Posterior cingulate gyrus (tissue), 11 donors: ENCODE measurements around the gene AP3S2.

Source experiments
- DNase-seq, 10 donors: peaks; one replicate each; pipeline versions ENCODE4 v3.0.0 to v3.0.0-alpha.2; 2020 to 2021; ENCODE audit warnings: mixed read lengths in 3 of 10
- intact Hi-C: fragments of 100-400 bp; cut with DNase I; formaldehyde crosslinking; loops from one replicate; pipeline ENCODE4 v1.15.1; 2023

The AP3S2 gene

DNA sequence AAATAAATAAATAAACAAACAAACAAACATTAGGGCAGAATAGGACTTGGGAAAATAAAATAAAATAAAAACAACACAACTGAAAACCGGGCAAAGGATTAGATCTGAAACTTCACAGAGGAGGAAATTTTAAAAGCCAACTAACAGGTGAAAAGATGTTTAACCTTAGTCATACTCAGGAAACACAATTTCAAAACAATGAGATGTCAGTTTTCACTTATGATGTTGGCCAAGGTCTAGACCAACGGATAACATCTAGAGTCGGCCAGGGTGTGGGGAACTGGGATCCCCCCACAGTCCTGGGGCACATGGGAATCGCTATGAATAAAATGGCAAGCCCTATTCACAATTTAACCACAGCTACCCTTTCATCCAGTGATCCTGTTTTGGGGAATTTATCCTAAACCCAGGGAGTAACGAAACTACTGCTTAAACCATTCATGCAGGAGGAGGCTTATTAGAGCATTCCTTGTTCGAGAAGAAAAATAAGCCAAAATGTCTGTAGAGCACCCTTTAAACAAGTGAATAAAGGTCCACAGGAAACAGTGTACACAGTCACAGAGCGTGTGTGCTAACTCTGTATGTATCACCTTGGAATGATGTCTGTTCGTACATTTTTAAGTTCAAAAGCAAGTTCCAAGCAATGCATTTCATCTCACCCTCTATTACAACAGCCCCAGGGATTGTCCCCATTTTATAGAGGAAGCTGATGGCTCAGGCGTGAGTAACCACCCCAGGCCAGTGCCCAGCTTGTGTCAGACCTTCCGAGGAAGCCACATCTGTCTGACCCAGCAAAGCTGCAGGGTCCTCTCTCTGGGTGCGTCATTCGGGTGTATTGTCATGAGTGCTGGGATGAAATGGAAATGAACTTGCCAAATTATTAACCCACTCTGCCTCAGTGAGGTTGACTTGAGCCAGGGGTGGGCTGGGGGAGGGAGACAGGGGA is 72.9 kb downstream of the AP3S2 start:
- intact Hi-C loops: no loop called here
- DNase-seq: no peak

DNA sequence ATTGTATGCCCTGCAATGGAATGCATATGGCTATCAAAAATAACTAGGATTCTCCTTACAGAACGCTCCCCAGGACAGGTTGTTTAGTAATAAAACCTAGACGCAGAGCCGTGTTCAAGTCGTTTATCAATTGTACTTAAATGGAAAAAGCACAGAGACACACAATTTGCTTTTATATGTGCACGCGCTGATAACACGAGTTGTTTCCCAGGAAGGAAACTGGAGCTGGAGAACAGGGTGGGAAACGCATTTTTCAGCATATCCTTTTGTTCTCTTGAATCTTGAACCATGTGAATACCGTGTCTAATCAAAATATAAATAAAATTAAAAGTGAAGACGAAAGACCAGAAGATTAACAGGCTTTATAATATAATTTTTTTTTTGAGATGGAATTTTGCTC is 75.5 kb downstream of the AP3S2 start:
- DNase-seq: no peak
- intact Hi-C loops: no loop called here

DNA sequence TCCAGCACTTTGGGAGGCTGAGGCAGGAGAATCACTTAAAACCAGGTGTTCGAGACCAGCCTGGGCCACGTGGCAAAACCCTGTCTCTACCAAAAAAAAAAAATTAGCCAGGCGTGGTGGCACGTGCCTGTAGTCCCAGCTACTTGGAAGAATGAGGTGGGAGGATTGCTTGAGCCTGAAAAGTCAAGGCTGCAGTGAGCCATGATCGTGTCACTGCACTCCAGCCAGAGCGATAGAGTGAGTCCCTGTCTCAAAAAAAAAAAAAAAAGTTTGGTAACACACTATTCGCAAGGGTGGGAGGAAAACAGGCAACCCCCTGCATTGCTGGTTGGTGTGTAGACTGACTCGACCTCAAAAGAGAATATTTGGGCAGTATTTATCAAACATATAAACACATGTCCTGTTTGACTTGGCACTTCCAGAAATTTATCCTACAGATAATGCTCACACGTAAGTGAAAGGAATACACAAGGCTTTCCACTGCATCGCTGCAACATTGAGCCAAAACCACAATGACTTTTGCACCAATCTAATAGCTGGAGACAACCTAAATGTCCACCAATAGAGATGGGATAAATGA is 76.0 kb downstream of the AP3S2 start:
- no peak for DNase-seq
- intact Hi-C loops: no loop called here

DNA sequence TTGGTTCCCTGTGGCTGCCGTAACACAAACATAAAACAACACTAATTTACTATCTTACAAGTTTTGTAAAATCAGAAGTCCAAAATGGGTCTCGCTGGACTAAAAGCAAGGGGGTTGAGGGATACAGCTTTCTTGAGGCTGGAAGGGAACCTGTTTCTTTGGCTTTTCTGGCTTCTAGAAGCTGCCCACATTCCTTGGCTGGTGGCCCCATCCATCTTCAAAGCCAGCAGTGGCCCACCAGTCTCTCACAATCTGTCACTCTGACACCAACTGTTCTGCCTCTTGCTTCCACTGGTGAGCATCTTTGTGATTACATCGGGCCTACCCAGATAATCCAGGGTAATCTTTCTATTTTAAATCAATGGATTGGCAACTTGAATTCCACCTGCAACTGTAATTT is 78.0 kb downstream of the AP3S2 start:
- intact Hi-C loops: no loop called here
- DNase-seq: no peak

DNA sequence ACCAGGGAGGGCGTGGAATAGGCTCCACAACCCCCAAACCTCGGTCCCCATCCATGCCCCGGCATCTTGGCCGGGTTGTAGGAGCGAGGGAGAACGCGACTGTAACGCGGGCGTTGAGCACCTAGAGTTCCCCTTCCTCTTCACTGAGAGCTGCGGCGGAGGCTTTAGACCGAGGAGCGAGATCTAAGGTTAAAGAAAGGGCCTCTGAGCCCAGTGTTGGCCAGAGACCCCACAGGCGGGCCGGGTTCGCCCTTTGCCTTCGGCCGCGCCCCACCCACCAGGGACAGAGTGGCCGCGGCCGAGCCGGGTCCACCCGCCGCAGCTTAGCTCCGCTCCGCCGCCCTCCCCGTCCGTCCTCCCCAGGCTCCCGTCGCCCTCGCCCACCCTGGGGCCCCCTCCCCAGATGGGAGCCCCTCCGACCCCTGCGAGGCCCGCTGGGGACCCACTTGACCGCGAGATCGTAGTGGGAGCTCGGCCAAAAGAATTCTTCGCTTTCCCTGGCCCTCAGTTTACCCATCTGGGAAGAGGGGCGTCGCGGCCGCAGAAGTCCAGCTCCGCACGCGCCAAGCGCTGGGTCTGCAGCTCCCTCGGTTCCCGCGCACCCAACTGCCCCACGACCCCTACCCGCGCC is 79.6 kb downstream of the AP3S2 start:
- intact Hi-C loops: no loop called here

DNA sequence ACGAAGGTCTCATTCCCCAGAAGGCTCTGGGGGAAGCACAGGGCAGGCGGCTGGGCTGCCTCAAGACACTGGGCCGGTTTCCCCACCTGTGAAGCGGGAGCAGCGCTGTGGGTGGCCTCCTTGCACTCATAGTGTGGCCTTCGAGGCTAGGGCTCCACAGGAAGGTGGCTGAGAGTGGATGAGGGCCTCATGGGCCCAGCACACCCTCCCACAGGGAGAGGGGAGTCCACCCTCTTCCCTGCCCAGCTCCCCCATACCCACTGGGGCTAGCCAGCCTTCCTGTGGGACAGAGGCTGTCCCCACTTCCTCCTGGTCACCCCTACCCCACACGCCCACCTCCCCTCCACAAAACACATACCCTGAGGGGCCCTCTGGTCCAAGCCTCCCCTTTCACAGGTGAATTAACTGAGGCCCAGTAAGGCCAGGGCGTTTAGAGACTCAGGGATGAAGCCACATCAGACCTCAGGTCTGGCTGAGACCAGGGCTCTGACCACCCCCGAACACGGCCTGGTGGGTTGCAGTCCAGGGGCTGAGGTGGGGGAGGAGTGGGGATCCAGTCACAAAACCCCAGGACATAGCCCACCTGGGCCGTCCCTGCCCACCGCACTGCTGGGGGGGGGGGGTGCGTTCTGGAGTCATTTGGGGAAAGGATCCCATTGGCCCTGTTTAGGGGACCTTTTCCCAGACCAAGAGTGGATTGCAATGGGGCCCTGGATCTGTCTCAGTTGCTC is 80.2 kb downstream of the AP3S2 start:
- peak in 2 of 10 donors; percentile 54 to 57 for DNase-seq
- intact Hi-C loops: no loop called here

More for the DNA sequence above, 79.6 kb downstream of the AP3S2 start:
- DNase-seq: no peak

DNA sequence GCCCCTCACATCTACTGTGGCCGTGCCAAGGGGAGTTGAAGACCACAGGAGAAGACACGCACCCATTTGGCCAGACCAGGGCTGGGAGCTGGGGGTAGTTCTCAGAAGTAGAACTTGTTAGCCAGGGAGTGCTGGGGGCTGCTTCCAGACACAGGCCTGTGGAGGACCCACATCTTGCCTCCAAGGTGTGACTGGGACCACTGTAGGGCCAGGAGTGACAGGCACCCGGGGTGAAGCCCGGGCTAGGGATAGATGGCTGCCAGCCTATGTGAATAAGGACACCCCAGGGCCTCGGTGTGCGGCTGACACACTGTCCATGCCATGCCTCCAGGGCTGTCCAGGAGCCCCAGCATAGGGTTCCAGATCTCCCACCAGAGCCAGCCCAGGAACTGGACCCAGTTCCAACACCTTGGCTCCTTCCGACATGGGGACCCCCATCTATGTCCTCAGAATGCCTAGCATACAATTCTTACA is 80.9 kb downstream of the AP3S2 start:
- intact Hi-C loops: no loop called here

DNA sequence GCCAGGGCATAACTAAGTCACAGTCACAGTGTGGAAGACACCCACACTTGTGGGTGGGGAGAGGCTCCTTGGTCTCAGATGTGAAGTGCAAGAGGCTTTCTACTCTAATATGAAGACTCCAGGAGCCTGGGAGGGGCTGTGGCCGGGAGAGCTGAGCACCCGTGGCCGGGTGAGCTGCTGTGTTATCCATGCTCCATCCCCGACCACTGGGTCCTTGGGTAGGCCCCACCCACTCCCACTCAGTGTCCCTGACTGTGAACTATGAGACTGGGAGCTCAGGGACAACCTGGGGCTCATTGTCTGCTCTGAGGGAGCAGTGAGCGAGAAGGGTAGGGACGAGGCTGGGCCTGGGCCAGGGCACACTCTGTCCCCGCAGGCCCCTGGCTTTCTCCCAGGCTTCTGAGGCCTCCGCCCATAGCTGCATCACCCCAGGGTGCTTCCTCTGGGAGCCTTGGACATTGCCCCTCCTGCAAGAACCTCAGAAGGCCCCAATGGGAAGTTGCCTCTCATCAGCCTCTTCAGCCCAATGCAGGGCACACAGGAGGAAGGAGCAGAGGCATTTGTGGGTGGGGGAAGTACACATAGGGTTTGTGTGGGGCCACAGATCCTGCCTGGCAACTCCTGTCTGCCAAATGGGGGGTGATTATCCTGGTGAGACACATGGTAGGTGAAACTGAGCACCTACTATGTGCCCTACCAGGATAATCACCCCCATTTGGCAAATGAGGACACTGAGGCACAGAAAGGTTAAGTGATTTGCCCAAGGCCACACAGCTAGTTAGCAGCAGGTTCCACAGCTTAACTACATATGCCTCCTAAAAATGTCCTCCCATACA is 81.6 kb downstream of the AP3S2 start:
- intact Hi-C loops: no loop called here
- DNase-seq: peak in 1 of 10 donors; percentile 44

More for the DNA sequence above, 80.9 kb downstream of the AP3S2 start:
- peak in 3 of 10 donors; percentile 15 to 62 (median 55) for DNase-seq

DNA sequence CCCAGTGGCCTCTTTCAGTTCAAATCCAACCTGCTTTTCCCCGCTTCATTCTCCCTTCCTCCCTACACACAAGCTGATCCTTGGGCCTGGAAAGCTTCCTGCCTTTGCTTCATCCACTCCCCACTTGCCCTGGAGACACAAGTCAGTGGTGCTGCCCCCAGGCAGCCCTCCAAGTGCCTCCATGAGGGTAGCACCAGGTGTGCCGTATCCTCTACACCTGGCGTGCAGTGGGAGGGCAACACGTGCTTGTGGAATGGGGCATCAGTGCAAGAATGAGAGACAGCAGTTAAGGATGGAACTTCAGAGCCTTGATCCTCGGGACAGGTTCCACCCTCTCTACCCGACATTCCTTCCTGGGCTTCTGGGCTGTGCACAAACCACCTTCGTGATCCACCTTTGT is 83.0 kb downstream of the AP3S2 start:
- no peak for DNase-seq
- intact Hi-C loops: no loop called here

DNA sequence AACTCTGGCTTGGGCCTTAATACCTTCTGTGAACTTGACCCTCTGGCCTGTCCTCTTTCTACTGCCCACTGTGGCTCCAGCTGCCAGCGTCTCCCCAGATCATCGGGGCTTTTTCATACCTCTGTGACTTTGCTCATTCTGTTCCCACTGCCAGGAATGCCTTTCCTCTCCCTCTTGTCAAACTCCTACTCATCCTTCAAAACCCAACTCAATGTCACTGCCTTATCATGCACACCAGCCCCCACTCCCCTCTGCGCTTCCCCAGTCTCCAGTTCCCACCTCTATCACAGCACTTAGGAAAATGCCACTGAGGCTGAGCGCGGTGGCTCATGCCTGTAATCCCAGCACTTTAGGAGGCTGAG is 84.0 kb downstream of the AP3S2 start:
- intact Hi-C loops: no loop called here
- no peak for DNase-seq

DNA sequence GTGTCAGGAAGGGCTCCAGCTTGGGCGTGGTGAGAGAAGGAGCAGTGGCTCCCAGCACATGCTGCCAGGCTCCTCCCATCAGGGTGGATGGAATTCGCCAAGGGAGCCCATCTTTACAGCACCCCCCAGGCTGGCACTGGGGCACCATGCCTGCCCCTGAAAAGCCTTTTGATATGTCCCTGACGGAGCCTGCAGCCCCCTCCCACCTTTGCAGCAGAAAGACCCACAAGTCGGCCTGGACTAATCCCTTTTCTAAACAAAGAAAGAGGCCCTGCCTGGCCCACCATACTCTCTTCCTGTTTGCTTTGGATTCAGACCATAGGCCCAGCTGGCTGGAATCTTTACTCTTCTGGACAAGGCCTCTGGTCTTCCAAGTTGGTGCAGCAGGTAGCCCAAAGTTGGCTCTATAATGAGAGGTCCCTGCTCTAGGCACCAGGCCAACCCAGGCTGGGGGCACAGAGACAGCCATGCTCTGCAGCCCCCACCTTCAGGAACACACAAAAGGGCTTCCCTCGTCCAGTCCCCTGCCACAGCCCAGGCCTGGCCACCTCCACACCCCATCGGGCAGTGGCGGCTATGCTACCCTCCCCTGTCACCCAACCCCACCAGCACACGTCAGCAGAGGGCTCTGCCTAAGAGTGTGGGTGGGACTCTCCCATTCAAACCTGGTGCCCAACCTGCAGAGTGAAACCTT is 84.6 kb downstream of the AP3S2 start:
- intact Hi-C loops: no loop called here
- no peak for DNase-seq

DNA sequence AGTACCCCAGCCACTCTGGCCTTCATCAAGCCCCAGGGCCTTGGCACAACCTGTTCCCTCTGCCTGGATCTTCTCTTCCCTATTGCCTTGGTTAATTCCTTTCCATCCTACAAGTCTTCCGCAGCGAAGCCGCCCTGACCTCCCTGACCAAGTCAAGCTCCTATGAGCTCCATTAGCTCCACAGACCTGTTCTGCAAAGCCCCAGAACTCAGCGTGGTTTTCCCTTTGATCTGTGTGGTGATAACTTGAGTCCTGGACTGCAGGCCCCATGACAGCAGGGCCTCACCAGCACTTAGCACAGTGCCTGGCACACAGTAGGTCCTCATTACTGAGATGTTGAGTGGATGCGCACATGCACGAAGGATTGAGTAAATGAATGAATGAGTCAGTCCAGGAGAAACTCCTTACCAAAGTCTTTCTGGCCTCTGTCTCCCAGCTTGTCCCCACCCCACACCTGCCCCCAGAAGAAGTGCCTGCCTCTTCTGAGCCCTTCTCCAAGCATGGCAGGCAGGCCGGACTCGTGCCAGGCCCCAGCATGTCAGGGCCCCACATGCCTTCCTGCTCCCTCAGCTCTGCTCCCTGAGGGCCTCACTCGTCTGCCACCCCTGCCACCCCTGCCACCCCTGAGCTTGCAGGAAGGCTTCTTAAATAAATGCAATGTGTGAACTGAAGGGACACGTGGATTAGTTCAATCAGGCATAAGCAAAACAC is 85.5 kb downstream of the AP3S2 start:
- DNase-seq: no peak
- intact Hi-C loops: no loop called here

DNA sequence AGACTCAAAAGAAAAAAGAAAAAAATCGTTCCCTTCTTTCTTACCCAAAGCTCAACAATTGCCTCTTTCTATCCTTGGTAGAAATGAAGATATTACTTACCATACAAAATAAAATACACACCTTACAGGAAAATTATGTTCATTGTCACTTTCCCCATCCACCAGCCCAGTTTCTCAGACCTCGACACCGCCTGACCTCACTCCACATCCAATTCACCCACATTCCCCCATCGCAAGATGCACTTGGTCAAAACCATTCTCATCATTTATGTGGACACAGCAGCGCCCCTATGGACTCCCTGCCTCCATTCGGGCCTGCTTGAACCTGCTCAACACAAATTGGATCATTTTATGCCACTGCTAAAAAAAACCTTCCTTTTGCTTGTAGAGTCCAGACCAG is 86.1 kb downstream of the AP3S2 start:
- intact Hi-C loops: no loop called here
- DNase-seq: no peak

DNA sequence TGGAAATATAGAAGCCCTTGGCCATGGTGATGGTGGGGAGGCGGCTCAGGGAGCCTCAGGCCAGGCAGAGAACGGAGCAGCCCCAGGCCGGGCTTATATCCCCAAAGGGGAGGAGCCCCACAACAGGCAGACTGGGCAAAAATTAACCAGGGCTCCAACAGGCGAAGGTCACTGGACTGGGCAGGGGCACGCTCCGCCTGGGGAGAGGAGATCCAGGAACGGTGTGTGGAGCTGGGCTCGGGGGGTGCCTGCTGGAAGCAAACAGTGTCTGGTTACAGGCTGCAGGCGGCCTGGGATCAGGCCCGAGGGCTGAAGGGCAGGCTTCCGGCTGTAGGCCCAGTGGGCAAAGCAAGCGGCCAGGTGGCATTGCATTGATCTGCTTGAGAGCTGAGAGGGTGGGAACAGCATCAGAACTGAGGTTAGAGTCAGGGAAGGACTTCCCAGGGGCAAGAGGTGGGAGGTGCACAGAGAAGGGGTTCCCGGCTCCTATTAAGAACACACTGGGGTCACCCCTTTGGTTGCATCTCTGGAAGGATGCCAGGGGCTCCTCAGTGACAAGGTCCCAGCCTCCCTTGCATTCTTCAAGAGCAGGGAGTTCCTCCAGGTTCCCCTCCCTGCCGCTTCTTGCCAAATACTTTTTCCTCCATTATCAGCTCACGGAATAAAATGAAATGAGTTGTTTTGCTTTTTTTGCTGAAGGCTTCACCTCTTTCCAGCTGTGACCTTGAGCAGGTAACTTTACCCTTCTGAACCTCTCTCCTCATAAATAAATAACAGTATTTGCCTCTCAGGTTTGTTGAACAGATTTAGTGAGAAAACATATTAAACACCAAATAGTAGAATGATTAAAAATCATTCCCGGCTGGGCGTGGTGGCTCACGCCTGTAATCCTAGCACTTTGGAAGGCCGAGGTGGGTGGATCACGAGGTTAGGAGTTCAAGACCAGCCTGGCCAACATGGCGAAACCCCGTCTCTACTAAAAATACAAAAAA is 86.9 kb downstream of the AP3S2 start:
- intact Hi-C loops: no loop called here
- DNase-seq: peak in 2 of 10 donors; percentile 67 to 77

DNA sequence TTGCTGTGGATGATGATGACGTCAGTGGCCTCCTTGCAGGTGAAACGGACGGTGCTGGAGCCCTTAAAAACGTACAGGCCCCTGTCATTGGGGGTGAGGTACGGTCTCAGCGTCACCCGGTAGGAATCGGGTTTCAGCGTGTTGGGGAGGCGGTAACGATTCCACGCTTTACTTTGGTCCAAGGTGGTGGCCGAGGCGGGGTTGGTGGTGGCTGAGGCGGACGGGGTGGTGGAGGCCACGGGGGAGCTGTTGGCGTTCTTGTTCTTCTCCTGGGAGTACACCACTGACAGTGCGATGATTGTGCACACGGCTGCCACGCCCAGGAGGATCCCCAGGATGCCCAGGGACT is 87.6 kb downstream of the AP3S2 start:
- DNase-seq: peak in 2 of 10 donors; percentile 71 to 72
- intact Hi-C loops: no loop called here

DNA sequence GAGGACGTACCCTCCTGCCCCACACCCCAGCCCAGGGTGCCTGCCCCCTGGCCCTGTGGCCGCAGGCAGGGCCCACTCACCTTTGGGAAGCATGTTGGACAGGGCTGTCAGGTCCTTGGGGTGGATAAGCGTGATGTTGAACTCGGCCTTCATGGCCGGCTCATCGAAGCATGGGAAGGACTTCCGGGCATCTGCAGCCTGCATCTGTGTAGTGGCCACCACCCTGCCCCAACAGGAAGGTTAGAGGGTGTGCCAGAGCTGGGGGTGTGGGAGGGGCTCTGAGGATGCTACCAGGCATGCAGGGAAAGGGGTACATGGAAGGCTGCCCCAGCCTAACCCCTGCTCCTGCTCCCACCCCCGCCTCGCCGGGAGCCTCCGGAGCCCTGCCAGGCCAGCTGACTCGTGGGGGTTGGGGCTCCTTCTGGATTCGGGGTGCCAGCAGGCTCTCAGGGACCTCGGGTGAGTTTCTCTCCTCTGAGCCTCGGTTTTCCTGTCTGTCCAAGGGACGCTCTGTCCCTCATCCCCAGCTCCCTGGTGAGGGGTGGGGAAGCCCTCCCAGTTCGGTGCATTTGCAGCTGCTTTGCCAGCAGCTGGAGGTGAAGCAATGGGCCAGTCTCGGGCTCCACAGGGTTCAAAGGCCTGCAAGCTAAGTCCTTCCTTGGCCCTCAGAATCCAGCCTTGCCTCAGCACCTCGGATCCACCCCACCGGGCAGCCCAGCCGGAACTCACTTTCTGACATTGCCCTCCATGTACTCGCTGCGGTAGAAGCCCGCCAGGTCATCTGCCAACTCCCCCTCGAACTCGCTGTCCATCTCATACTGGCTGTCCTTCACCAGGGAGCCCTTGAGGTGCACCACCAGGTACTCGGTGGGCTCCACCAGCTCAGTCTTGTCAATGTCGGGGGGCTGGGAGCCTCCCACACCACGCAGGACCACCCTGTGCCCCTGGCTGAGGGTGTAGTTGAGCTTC is 88.3 kb downstream of the AP3S2 start:
- intact Hi-C loops: no loop called here
- peak in 3 of 10 donors; percentile 30 to 76 (median 63) for DNase-seq
